Activated CD4-positive, alpha-beta T cell treated with anti-CD3 and anti-CD28 coated beads, Interleukin-2, Interleukin-6, amounts not matched to agents 100 ng/mL and 50 ng/mL, durations not matched to agents 16 hours and 8 hours (primary cell): ENCODE measurements around the gene CACNG8.
"Not testable (repeated sequence)": the region's sequence is repeated elsewhere in the genome, so short reads cannot be mapped to it uniquely, and the experiment has no call there.

ENCODE experiments used
- DNase-seq: peaks from one replicate; pipeline ENCODE4 v3.0.0-alpha.2; 2020

CACNG8 gene

DNA sequence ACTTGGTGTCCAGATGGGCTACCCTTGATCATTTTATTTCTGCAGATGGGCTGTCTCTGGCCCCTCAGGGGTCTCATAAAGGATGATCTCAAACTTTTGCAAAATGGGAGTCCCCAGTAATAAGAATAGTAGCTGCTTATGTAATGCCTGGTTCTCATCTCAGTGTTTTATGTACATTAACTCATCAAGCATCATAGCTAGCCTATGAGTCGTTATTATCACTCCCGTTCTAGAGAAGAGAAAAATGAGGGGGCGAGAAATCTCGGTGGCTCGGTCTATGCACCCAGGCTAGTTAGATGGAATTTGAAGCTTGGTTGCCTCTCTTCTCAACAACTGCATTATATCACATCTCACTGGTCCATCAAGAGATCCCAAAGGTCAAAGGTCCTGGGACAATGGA lies 32.1 kb downstream of the CACNG8 start:
- no peak for DNase-seq

DNA sequence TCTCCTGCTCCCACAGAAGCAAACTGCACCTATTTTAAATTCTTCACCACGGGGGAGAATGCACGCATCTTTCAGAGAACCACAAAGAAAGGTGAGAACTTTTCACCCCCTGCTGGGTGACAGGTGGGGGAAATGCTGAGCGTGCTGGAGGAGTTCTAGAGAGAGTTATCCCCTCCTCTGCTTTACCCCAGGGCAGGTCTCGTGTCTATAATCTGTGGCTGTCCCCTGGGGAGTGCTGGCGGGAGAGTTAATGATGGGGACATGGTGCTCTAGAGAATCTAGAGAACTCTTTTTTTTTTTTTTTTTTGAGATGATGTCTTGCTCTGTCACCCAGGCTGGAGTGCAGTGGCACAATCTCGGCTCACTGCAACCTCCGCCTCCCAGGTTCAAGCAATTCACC lies 35.5 kb downstream of the CACNG8 start:
- no peak for DNase-seq

DNA sequence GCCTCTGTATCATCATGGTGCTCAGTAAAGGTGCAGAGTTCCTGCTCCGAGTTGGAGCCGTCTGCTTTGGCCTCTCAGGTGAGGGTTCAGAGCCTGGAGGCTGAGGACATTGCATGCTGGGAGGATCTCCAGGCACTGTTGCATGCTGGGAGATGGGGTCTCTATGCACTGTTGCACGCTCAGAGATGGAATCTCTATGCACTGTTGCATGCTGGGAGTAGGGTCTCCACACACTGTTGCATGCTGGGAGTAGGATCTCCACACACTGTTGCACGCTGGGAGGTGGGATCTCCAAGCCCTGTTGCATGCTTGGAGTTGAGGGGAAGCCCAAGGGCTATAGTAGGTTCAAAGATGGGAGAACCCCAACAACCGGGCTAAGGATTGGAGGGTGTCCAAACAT lies 37.0 kb downstream of the CACNG8 start:
- no peak for DNase-seq

DNA sequence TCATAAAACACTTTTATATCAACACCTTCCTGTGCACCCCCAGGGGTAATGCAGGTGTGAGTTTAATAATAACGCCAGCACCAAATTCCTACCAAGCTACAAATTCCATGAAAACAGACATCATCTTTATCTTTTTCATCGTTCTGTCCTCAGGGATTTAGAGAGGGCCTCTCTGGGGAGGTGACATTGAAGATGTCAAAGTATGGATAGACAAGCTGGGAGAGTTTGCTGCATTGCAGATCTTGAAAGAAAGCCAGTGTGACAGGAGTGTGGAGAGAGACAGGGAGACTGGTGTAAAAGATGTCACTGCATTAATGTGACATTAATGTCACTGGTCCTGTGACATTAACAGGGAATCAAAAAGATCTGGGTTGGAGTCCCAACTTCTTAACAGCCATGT lies 38.8 kb downstream of the CACNG8 start:
- no peak for DNase-seq

DNA sequence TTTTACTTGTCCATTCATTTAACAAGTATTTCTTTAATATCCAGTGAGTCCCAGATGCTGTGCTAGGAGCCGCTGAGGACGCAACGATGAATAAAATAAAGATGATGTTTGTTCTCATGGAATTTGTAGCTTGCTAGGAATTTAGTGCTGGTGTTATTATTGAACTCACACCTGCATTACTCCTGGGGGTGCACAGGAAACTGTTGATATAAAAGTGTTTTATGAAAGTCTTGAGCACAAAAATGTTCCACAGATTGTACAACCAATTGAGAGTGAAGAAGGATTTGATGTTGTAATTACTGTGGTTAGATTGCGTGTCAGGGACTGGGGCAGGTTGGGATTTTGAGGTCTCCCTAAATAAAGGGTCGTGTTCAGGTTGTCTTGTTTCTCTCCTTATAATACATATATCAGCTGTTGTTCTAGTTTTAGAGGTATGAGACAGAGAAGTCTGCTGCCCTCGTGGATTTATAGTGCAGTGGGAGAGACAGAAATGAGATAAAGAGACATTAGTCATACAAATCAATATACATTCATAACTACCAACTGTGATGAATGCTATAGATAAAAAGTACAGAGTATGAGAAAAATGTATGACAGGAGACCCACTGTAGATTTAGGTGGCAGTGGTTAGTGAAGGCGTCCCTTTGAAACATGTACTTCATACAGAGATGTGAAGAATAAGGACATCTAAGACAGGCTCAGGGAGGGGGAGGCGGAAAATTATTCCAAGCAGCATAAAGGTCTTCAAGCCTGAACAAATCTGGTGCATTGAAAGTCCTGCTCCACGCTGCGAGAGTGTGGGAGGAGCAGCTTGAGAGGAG lies 40.0 kb downstream of the CACNG8 start:
- DNase-seq: no peak

DNA sequence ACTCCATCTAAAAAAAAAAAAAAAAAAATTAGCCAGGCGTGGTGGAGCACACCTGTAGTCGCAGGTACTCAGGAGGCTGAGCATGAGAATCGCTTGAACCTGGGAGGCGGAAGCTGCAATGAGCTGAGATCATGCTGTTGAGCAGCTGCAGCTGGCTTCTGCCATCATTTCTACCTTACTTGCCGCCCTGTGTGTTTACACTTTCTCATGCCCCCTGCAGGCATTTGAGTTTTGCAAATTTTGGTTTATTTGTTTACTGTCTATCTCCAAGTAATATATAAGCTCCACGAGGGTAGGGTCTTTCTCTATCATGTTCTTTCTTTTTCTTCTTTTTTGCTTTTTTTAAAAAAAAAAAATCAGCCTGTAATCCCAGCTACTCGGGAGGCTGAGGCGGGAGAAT lies 46.7 kb downstream of the CACNG8 start:
- DNase-seq: no peak

DNA sequence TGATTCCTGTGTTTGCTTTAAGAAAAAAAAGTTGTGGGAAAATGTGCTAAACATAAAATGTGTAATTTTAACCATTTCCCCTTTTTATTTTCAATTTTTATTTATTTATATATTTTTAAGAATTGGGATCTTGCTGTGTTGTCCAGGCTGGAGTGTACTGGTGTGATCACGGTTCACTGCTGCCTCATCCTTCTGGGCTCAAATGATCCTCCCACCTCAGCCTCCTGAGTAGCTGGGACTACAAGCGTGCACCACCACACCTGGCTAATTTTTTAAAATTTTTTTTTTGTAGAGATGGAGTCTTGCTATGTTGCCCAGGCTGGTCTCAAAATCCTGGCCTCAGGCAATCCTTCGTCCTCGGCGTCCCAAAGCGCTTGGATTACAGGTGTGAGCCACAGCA lies 47.7 kb downstream of the CACNG8 start:
- DNase-seq: no peak

DNA sequence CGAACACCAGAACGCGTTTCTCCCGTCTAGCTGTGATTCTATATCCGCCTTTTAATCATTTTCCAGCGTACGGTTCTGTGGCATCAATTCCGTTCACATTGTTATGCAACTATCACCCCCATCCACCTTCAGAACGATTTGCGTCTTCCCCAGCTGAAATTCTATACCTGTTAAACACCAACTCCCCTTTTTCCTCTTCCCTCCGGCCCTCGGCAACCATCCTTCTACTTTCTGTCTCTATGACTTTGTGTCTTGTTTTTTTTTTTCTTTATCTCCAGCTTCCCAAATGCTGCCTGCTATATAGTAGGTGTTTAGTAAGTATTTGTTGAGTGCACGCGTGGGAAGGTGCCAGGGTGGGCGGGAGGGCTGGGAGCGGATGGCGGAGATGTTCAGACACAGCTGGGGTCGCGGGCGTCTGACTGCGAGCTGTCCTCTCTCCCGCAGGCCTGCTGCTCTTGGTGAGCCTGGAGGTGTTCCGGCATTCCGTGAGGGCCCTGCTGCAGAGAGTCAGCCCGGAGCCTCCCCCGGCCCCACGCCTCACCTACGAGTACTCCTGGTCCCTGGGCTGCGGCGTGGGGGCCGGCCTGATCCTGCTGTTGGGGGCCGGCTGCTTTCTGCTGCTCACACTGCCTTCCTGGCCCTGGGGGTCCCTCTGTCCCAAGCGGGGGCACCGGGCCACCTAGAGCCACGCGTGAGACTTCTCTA lies 48.9 kb downstream of the CACNG8 start:
- no peak for DNase-seq

DNA sequence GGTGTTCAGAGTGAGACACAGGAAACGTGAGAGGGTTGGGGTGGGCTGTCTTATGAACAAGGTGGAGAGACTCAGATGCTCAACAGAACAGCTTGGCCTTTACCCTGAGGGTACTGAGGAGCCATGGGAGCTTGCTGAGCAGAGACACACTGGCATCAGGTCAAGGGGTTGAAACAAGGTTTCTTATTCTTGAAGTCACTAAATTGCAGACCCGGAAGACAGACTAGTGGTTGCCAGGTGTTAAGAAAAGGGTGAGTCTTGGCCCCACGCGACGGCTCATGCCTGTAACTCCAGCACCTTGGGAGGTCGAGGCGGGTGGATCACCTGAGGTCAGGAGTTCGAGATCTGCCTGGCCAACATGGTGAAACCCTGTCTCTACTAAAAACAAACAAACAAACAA lies 51.1 kb downstream of the CACNG8 start:
- DNase-seq: no peak

DNA sequence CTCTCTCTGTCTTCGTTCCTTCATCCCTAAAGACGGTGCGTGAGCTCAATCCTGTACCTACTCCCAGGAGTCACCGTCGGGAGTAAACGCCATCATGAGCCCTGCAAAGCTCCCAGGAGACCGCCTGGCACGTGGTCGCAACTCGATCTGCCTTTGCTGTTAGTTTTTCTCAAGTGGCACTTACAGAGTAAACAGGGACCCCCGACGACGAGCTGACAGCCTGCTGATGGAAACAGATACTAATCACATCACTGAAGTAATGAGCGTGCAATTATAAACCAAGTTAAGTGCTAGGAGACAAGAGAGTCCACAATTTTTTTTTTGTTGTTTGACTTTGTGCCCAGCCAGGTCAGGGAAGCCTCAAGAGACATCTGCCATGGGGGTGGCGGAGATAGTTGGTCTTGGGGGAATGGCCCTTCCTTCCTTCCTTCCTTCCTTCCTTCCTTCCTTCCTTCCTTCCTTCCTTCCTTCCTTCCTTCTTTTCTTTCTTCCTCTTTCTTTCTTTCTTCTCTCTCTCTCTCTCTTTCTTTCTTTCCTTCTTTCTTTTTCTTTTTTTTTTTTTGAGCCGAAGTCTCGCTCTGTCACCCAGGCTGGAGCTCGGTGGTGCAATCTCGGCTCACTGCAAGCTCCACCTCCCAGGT lies 52.3 kb downstream of the CACNG8 start:
- DNase-seq: no peak

DNA sequence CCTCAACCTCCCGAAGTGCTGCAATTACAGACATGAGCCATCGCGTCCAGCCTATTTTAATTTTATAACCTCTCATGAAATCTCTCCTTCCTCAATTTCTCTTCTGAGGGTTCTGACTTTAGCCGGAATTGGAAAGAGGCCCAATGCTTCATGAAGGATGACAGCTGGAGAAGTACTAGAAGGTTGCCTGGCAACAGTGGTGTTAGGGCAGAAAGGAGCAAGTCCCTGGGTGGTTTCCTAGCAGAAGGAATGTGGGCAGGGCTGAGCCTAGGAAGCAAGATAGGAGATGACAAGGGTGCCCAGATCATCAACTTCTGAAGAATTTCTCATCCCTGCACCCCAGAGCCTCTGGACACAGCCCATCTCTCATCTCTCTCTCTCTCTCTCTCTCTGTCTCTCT lies 54.5 kb downstream of the CACNG8 start:
- DNase-seq: no peak

DNA sequence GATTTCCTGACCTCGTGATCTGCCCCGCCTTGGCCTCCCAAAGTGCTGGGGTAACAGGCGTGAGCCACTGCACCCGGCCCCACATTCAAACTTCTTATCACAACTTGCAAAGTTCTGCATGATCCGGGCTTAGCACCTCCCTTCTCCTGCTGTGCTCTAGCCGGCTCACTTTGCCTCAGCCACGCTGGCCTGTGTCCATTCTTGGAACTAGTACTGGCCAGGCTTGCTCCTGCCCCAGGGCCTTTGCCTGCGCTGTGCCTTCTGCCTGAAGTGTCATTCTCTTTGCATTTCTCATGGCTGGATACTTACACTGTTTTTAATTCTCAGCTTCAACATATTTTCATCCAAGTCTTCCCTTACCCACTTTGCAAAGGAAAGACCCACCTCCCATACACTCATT lies 58.6 kb downstream of the CACNG8 start:
- DNase-seq: no peak

DNA sequence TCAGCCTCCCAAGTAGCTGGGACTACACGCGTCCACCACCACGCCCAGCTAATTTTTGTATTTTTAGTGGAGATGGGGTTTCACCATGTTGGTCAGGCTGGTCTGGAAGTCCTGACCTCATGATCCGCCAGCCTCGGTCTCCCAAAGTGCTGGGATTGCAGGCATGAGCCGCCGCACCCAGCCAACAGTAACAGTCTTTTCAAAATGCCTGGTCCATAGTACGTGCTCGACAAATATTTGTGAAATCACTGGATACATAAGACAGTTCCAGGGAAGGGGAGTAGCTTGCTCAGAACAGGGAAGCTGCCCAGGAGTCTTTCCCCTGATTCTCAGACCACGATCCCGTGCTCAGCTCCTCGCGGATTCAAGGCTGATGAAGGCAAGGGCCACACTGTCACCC lies 59.2 kb downstream of the CACNG8 start:
- no peak for DNase-seq

DNA sequence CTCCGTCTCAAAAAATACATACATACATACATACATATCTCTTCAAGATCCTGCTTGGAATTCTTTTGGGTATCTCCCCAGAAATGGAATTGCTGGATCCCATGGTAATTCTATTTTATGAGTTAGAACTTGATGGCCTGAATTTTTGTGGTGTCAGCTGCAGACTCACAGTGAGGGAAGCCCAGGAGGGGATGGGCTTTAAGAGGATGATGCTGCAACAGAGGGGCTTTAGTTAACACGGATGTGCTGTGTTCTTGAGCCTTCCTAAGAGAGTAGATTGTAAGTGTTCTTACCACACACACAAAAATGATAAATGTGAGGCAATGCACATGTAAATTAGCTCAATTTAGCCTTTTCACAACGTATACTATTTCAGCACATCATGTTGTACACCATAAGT lies 60.5 kb downstream of the CACNG8 start:
- DNase-seq: no peak

DNA sequence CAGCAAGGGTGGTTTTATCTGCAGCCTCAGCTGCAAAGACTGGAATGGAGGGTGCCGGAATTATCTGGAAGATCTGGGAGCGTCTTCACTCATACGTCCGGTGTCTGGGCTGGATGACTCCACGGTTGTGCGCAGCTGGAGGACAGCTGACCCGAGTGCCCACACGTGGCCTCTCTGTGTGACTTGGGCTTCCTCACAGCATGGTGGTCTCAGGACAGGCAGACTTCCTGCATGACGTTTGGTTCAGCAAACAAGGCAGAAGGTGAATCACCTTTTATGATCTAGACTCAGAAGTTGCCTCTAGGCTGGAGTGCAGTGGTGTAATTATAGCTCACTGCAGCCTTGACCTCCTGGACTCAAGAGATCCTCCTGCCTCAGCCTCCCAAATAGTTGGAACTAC lies 61.9 kb downstream of the CACNG8 start:
- DNase-seq: no peak

DNA sequence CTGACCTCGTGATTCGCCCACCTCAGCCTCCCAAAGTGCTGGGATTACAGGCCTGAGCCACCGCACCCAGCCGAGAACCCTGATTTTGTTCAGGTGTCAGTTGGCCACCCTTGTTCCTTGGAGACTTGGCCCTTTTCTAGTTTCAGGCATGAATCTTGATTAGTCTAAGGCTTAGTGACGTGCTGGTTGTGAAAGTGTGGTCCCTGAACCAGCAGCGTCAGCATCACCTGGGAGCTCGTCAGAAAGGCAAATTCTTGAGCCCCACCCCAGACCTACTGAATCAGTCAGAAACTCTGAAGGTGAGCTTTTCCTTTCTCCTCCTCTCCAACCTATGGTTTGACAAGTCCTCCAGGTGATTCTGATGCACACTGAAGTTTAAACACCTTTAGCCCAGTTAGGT lies 63.9 kb downstream of the CACNG8 start:
- DNase-seq: no peak

DNA sequence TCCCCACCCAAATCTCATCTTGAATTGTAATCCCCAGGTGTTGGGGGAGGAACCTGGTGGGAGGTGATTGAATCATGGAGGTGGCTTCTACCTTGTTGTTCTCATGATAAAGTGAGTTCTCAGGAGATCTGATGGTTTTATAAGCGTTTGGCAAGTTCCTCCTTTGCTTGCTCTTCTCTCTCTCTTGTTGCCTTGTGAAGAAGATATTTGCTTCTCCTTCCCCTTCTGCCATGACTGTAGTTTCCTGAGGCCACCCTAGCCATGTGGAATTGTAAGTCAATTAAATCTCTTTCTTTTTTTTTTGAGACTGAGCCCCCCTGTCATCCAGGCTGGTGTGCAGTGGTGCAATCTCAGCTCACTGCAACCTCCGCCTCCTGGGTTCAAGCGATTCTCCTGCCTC lies 66.6 kb downstream of the CACNG8 start:
- DNase-seq: no peak

DNA sequence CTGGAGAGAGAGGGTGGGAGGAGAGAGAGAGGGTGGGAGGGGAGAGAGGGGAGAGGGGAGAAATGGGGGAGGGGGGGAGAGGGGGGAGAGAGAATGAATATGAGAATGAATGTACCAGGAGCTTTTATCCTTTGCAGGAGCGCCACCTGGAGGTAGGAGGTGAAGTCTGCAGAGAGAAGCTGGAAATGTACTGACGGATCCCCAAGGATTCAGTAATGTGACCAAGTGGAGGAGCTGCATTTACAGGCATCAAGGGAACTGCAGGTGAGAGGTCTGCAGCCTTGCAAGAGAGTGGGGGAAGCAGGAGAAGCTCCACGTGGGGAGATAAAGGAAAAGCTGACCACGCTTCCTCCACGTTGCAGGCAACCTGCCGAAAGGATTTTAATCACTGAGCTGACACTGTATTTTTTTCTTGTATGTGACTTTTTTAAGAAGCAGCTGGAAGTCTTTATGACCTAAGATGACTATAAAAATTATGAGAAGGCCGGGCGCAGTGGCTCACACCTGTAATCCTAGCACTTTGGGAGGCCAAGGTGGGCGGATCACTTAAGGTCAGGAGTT lies 67.3 kb downstream of the CACNG8 start:
- peak; percentile 63 for DNase-seq

DNA sequence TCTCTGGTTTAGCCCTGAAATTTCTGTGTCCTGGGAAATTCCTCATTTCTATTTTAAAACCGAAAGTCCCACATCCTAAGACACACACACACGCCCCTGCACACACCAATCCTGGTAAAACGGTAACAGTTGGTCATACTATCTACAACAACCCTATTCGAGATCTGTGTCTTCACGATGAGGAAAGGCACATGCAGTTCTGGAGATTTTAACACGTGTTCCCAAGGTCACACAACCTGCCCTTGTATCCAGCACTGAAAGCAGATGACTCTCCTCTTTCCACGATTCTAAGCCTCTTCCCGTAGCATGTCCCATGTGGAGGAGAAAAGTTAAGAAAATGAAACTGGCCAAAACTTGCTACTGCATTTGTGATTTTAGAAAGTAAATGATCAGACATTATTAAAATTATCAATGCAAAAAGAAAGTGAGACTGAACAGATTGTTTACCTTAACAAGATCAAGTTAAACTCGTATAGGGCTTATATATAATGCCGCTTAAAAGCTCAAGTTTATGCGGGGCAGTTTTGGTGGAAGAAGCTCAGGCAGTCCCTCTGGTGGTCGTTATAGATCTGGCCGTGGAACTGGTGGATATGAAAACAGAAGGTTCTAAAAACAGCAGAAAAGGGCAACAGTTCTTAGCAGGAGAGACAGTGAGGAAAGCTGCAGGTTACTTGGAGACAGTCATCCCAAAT lies 68.3 kb downstream of the CACNG8 start:
- DNase-seq: no peak

DNA sequence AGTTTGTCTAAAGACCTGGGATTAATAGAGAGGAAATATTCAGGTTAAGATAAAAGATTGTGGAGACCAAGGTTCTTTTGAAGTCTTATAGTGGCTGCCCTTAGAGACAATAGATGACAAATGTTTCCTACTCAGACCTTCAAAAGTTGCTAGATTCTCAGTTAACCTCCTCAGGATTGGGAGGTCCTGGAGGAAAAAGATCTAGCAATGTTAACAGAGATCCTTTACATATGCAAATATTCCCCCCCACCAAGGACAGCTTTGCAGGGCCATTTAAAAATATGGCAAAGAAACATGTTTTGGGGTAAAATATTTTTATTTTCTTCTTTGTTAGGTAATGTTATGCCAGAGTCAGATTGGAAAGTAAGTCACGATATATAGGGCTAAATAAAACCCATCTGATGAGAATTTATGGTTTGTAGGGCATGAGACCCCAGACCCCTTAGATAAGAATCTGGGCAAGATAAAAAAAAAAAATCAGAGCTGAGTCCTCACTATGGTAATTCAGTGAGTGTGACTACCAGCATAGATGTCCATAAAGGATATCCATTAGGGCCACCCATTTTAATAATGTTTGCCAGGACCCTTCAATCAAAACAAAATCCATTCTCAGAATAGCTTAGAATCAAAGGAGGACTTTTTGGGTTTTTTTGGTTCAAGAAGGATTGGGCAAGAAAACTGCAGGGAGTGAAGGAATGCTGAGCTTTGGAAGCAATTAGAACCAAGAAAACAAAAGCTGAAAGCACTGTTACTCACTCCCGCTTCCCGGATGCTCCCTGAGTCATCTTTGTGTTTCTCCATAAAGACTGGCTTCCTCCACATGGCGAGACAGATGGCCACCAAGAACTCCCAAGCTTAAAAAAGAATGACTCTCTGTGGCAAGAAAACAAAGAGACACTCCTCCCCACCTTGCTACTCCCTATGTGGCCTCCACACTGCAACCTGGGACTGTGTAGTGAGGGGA lies 72.8 kb downstream of the CACNG8 start:
- no peak for DNase-seq

DNA sequence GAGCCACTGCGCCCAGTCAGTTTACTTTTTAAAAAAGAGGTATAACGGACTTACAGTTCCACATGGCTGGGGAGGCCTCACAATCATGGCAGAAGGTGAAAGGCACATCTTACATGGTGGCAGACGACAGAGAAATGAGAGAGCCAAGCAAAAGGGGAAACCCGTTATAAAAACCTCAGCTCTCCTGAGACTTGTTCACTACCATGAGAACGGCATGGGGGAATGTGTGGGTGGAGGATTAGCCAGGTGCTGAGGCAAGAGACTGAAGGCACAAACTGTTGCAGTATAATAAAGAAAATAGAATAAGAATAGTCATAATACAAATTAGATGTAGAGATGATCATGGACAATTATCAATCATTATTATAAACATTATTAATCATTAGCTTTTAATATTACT lies 73.8 kb downstream of the CACNG8 start:
- DNase-seq: not testable (repeated sequence)
